C4-2B (cell line): ENCODE data around the gene LIX1.

Source experiments
- CTCF ChIP-seq: fragments of 450-650 bp; conservative IDR thresholded peaks from 2 replicates; pipeline ENCODE4 v1.5.1; 2017; ENCODE audit warnings: mild to moderate bottlenecking
- ZFX ChIP-seq: fragments of 450-650 bp; IDR thresholded peaks from 2 replicates; pipeline ENCODE4 v1.6.1; 2017

GRCh38 chr5:97067296-97067850 is 75.0 kb downstream of the LIX1 start:
- no peak for TF ChIP-seq CTCF
- TF ChIP-seq ZFX: no peak
